Measurements from ENCODE around the gene EHMT1.
"Not testable (repeated sequence)": the region's sequence is repeated elsewhere in the genome, so short reads cannot be mapped to it uniquely, and the experiment has no call there.

The EHMT1 gene

GRCh38 chr9:137717776-137718327 is 99.0 kb downstream of the EHMT1 start:
- no peak for DNase-seq (ENCODE audit: low read depth in 3 of 3)

- DNase-seq (ENCODE audit: low read depth in 3 of 3): no peak
Measured at GRCh38 chr9:137719194-137719593, 100.4 kb downstream of the EHMT1 start.

DNA sequence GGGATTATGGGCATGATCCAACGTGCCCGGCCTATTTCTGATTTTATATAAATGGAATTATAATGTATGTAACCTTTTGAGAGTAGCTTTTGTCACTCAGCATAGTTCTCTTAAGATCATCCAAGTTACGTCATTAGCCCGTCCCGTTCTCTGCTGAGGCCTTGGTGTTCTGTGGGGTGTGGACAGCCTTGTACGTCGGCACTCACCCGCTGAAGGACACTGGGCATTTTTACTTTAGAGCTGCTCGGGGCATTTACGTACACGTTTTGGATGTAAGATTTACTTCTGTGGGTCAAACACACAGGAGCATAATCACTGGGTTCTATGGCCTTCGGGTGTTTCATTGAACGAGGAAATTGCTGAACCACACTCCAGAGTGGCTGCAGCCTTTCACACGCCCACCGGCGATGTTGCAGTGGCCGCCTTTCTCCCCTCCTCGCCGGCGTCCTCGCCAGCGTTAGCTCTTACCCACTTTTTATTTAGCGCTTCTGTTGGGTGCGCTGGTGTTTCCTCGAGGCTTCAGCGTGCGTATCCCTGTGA is 101.8 kb downstream of the EHMT1 start:
- no peak for DNase-seq (ENCODE audit: low read depth in 3 of 3)

- peak in 1 of 3 experiments; percentile 27 for DNase-seq (ENCODE audit: low read depth in 3 of 3)
Measured at GRCh38 chr9:137721479-137721878, 102.7 kb downstream of the EHMT1 start.

DNA sequence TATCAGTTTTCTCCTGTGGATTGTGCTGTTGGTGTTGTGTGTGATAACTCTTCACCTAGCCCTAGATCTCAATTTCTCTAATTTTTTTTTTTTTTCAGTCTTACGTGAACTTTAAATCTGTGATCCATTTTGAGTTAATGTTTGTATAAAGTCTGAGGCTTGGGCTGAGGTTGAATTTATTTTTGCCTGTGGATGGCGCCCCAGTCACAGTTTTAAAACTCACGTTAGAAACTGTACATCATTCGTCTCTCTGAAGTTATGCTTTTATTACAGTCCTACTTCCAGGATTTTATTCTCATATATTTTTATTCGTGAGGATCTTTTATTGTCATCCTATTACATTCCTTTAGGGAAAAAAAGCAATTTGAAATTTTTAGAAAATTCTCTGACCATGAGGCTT is 103.1 kb downstream of the EHMT1 start:
- DNase-seq (ENCODE audit: low read depth in 3 of 3): no peak

- DNase-seq (ENCODE audit: low read depth in 3 of 3): no peak
Measured at GRCh38 chr9:137722481-137722880, 103.7 kb downstream of the EHMT1 start.

DNA sequence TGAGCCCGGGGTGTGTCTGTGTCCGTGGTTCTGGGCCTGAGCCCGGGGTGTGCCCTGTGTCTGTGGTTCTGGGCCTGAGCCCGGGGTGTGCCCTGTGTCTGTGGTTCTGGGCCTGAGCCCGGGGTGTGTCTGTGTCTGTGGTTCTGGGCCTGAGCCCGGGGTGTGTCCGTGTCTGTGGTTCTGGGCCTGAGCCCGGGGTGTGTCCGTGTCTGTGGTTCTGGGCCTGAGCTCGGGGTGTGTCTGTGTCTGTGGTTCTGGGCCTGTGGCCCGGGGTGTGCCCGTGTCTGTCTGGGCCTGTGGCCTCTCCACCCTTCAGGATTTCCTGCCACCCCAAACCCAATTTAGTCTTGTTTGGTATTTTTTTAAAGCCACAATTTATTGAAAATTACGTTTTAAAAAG is 104.6 kb downstream of the EHMT1 start:
- DNase-seq (ENCODE audit: low read depth in 3 of 3): not testable (repeated sequence)

- no peak for DNase-seq (ENCODE audit: low read depth in 3 of 3)
Measured at GRCh38 chr9:137723783-137724445, 105.1 kb downstream of the EHMT1 start.

DNA sequence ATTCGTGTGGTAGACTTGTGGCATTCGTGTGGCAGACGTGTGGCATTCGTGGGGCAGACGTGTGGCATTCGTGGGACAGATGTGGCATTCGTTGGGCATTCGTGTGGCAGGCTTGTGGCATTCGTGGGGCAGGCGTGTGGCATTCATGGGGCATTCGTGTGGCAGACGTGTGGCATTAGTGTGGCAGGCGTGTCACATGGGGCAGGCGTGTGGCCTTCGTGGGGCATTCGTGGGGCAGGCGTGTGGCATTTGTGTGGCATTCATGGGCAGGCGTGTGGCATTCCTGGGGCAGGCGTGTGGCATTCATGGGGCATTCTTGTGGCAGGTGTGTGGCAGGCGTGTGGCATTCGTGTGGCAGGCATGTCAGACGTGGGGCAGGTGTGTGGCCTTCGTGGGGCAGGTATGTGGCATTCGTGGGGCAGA is 106.0 kb downstream of the EHMT1 start:
- DNase-seq (ENCODE audit: low read depth in 3 of 3): no peak

DNA sequence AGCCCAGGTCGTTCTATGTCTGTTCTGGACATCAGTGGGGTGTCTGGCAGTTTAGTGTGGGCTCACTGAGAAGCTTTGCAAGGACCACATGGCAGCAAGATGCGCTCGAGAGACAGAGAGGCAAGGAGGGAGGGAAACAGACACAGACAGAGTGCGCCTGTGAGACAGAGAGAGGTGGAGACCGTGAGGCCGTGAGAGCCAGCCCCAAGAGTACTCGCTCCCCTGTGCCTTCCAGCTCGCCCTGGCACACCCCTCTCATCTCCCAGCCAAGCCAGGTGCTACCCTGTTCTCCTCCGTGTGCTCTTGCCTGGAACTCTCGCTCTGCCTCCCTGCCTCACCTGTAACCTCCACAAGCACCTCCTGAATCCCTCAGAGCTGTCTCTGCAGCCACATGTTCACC is 106.8 kb downstream of the EHMT1 start:
- no peak for DNase-seq (ENCODE audit: low read depth in 3 of 3)

- DNase-seq (ENCODE audit: low read depth in 3 of 3): not testable (repeated sequence)
Measured at GRCh38 chr9:137726336-137726735, 107.5 kb downstream of the EHMT1 start.

- no peak for DNase-seq (ENCODE audit: low read depth in 3 of 3)
Measured at GRCh38 chr9:137726764-137727163, 108.0 kb downstream of the EHMT1 start.

- no peak for DNase-seq (ENCODE audit: low read depth in 3 of 3)
Measured at GRCh38 chr9:137727716-137728115, 108.9 kb downstream of the EHMT1 start.

DNA sequence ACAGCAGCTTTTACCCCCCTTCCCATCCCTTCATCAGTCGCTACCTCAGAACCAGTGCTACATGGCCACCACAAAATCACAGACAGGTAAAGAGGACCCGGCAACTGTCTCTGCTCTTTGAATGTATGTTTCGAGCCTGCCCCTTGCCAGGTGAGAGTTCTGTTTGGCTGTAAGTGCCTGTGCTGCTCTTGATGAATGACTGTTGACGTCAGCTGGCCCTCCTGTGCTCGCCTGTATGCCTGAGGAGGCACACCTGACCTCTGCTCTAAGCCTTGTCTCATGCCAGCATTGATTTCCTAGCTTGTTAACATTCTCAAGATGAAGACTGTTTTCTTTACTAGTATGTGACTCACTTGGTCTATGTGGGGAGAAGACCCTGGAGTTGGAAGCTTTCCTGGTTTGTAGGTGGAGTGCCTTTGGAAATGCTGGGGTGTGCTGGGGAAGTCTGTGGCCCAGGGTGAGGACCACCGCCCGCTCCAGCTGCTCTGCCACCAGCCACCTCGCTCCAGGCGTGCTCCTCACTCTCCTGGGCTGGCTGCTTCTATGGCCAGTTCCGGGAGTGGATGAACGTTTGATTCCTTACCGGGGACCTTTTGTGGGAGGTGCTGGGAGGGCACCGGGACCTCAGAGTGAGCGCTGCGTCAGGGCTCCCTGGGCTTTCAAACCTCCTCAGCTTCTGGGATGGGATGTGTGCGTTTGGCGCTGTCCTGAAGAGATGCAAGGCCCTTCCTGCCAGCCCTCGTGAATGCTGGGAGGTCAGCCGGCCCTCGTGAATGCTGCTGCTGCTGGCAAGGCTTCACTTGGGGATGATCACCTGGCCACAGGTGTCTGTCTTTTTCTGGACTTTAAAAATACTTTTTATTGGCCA is 109.9 kb downstream of the EHMT1 start:
- DNase-seq (ENCODE audit: low read depth in 3 of 3): no peak

GRCh38 chr9:137731216-137731946 is 112.6 kb downstream of the EHMT1 start:
- no peak for DNase-seq (ENCODE audit: low read depth in 3 of 3)

DNA sequence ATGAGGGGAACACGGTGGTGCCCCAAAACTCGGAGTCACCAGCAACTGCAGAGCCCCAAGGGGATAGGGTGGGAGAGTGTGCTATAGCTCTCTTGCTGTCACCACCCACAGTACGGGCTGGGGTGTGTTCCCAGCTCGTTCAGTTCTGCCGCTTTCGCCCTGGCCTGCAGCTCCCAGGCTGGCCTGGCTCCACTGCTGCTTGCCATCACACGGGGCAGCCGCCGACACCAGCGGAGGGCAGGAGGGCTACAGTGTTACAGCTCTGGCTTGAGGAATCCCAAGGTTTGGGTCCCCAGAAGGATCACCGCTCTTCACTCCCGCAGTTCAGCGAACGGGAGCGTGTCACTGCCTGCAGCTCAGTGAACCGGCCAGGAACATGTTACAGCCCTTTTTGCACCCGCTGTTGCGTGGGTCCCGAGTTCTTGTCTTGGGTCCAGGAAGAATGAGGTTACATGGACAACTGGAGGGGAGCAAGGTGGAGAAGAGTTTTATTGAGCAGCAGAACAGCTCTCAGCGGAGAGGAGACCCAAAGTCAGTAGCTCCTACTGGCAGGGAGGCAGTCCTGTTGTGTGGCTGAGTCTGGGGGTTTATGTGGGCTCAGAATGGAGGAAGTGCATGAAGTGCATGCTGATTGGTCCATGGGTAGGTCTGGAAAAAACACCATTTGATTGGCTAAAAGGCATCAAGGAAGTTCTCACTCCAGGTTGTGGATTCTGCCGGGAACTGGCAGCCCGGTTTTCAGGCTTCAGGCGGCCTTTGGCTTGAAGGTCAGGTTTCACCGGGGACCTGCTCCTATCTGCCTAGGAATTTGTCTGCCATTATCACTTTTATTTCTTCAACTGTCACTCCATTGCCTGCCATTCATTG is 113.4 kb downstream of the EHMT1 start:
- DNase-seq (ENCODE audit: low read depth in 3 of 3): no peak

DNA sequence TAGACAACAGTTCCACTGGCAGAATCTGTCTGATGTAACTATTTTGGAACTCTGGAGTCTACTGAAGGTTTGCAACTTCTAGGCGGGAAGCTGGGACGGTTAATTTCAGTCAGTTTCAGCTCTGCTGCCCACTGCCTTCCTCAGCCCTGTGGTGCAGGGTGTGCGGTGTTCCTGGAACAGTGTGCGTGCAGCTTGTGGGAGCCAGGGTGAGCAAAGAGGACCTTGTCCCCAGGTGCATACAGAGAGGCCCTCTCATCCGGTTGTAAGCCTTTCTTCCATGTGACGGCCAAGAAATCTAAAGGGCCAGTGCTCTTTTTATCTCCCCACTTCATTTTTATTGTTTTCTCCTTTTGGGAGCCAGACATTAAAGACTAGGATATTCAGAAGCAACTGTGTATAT is 114.6 kb downstream of the EHMT1 start:
- DNase-seq (ENCODE audit: low read depth in 3 of 3): no peak

DNA sequence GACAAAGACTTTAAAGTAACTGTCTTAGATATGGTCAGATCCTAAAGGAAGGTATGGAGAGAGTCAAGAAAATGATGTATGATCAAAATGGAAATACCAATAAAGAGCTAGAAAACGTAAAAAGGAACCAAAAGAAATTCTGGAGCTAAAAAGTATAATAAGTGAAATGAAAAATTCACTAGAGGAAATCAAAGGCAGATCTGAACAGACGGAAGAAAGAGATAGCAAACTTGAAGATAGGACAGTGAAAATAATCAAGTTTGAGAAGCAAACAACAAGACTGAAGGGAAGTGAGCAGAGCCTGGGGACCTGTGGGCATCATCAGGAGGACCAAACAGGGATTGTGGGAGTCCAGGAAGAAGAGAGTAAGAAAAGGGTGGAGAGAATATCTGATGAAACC is 115.4 kb downstream of the EHMT1 start:
- no peak for DNase-seq (ENCODE audit: low read depth in 3 of 3)

DNA sequence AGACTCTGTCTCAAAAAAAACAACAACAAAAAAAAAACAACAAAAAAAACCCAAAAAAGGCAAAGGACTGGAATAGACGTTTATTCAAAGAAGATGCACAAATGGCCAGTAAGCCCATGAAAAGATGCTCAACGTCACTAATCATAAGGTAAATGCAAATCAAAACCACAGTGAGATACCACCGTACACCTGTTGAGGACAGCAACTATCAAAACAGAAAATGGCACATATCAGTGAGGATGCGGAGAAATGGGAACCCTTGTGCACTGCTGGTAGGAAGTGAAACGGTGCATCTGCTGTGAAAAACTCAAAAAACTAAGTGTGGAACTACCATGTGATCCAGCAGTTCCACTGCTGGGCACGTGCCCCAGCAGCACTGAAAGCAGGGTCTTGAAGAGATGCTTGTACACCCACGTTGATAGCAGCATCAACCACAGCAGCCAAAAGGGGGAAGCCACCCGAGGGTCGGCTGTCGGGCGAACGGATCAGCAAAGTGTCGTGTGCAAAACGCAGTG is 119.4 kb downstream of the EHMT1 start:
- not testable (repeated sequence) for DNase-seq (ENCODE audit: low read depth in 3 of 3)

GRCh38 chr9:137738703-137739102 is 119.9 kb downstream of the EHMT1 start:
- no peak for DNase-seq (ENCODE audit: low read depth in 3 of 3)

Measured in stimulated activated CD4-positive, alpha-beta T cell treated with anti-CD3 and anti-CD28 coated beads, TNF-alpha, amount 100 ng/mL, for 24 hours (primary cell).